K562 (cell line): ENCODE results near the gene XPA. TPM values are rescaled to one million over a fixed set of nuclear protein-coding genes. Genes with fewer than 3 reads are reported as not detected.

Experiments
- KLF1 ChIP-seq: fragments of 450-650 bp; IDR thresholded peaks from 2 replicates; pipeline ENCODE4 v1.6.1; 2016; ENCODE audit warnings: missing genetic modification characterization, missing compliant biosample characterization
- PHF8 ChIP-seq: fragments of 200-600 bp; sonication (generic); IDR thresholded peaks from 2 replicates; pipeline ENCODE4 v1.6.1; 2012; ENCODE audit warnings: mixed run types, mild to moderate bottlenecking, inconsistent platforms, low read length, moderate library complexity, borderline replicate concordance
- polyA plus RNA-seq, 8 experiments: library from polyadenylated mRNA; depleted of rRNA in 4 of 8; stranded (reverse) in 5 of 8; unstranded in 3 of 8; fragments of >200 nt; fragmentation: Nextera tagmentation in 2 of 8; fragmentation: Illumina TruSeq in 1 of 8; extraction: Ambion mirVana in 2 of 8; extraction: Trizol in 1 of 8; gene quantifications; 2 replicates each; pipeline versions ENCODE4 v1.2.1 to v1.2.3, GENCODE V29; 2011 to 2014; ENCODE audit warnings: inconsistent platforms in 1 of 8, missing spikeins in 1 of 8
- total RNA-seq, 7 experiments: library from RNA; depleted of rRNA in 6 of 7; stranded (reverse); fragments of >200 nt in 6 of 7; fragmentation: Illumina TruSeq in 2 of 7; extraction: Trizol in 2 of 7; gene quantifications; 2 replicates each; pipeline versions ENCODE4 v1.2.1 to v1.2.3, GENCODE V29; 2011 to 2021; ENCODE audit warnings: low replicate concordance in 1 of 7
- TF ChIP-seq, protein P1 (sequence below): fragments of 450-650 bp; IDR thresholded peaks from 2 replicates; pipeline ENCODE4 v1.6.1; 2014; ENCODE audit warnings: low read depth, mild to moderate bottlenecking, moderate library complexity, borderline replicate concordance
- TF ChIP-seq, protein P2 (sequence below): sonication (generic); formaldehyde crosslinking; IDR thresholded peaks from 2 replicates; pipeline ENCODE4 v1.8.0; 2022; ENCODE audit warnings: mild to moderate bottlenecking, missing genetic modification reagents

XPA gene
- total and polyA plus RNA-seq, 9 of the 15 experiments (the other 6 are each of a cell fraction or from before 2014, with no cell fraction given), result 5.1 to 18.2 (median 14.1) TPM

DNA sequence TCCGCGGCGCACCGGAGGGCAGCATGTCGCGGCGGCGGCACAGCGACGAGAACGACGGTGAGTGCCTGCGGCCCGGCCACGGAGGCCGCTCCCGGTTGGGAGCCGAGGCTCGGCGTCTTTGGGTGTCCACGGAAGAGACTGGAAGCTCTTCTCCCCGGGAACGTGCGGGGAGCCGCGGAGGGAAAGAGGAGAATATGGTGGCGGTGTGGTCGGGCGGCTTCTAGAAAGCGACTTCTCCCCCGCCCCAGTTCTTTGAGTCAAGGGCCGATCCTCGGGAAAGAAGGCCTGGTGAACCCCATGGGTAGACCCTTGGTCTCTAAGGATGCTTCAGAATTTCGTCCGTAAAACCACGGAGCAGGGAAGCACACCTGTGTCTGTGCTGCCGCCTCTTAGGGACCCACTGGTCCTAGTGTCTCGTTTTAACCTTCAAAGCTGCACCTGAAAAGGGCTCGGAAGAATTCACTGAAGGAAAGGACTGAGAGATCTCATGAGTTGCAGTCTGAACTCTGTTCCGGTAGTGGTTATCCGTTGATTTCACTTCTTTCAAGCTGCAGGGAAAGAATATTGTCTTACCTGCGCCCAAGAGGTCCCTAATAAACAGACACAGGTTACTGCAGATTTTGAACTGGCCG is 63.2 kb downstream of the XPA start (continued):
- peak; percentile 72; the same call in 1 of the 2 replicates for TF ChIP-seq PHF8
- 0 out of 2 replicates have a peak, but pooled peaks have one; percentile 25 for TF ChIP-seq KLF1 (tag)
- TF ChIP-seq, protein P1, sequence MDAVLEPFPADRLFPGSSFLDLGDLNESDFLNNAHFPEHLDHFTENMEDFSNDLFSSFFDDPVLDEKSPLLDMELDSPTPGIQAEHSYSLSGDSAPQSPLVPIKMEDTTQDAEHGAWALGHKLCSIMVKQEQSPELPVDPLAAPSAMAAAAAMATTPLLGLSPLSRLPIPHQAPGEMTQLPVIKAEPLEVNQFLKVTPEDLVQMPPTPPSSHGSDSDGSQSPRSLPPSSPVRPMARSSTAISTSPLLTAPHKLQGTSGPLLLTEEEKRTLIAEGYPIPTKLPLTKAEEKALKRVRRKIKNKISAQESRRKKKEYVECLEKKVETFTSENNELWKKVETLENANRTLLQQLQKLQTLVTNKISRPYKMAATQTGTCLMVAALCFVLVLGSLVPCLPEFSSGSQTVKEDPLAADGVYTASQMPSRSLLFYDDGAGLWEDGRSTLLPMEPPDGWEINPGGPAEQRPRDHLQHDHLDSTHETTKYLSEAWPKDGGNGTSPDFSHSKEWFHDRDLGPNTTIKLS, result no peak
- TF ChIP-seq, protein P2, sequence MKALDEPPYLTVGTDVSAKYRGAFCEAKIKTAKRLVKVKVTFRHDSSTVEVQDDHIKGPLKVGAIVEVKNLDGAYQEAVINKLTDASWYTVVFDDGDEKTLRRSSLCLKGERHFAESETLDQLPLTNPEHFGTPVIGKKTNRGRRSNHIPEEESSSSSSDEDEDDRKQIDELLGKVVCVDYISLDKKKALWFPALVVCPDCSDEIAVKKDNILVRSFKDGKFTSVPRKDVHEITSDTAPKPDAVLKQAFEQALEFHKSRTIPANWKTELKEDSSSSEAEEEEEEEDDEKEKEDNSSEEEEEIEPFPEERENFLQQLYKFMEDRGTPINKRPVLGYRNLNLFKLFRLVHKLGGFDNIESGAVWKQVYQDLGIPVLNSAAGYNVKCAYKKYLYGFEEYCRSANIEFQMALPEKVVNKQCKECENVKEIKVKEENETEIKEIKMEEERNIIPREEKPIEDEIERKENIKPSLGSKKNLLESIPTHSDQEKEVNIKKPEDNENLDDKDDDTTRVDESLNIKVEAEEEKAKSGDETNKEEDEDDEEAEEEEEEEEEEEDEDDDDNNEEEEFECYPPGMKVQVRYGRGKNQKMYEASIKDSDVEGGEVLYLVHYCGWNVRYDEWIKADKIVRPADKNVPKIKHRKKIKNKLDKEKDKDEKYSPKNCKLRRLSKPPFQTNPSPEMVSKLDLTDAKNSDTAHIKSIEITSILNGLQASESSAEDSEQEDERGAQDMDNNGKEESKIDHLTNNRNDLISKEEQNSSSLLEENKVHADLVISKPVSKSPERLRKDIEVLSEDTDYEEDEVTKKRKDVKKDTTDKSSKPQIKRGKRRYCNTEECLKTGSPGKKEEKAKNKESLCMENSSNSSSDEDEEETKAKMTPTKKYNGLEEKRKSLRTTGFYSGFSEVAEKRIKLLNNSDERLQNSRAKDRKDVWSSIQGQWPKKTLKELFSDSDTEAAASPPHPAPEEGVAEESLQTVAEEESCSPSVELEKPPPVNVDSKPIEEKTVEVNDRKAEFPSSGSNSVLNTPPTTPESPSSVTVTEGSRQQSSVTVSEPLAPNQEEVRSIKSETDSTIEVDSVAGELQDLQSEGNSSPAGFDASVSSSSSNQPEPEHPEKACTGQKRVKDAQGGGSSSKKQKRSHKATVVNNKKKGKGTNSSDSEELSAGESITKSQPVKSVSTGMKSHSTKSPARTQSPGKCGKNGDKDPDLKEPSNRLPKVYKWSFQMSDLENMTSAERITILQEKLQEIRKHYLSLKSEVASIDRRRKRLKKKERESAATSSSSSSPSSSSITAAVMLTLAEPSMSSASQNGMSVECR (CRISPR knock-in tag), result 0 out of 2 replicates have a peak, but pooled peaks have one; percentile 2
- TF ChIP-seq, all 486 proteins: peak for 34
